ENCODE measurements around the gene GOLGA8O. TPM values are rescaled to one million over a fixed set of nuclear protein-coding genes. Genes with fewer than 3 reads are reported as not detected.

Gene GOLGA8O
- total RNA-seq, 1 donor from 2014 or later: 9.9 TPM

Other genes starting within 250 kb of the GOLGA8O start
- 6.2 TPM for gene GOLGA8K, start 52.3 kb downstream of the GOLGA8O start, total RNA-seq
- gene GOLGA8N, start 137.8 kb upstream of the GOLGA8O start, total RNA-seq: 35.0 TPM
- gene ARHGAP11A, start 159.9 kb upstream of the GOLGA8O start, total RNA-seq: 2.5 TPM
- 2.5 TPM for gene SCG5, start 186.1 kb upstream of the GOLGA8O start, total RNA-seq

Measured in sciatic nerve (tissue), 1 donor.